Colonic mucosa (tissue), 4 donors: ENCODE data around the gene ABLIM2. TPM values are rescaled to one million over a fixed set of nuclear protein-coding genes. Genes with fewer than 3 reads are reported as not detected.

Experiments used
- DNase-seq: peaks from one replicate; pipeline ENCODE4 v3.0.0-alpha.2; 2020
- H3K27ac ChIP-seq: fragments of 200-600 bp; one replicate; pipeline ENCODE4 v1.8.0; 2021
- H3K27me3 ChIP-seq: fragments of 200-600 bp; one replicate; pipeline ENCODE4 v1.8.0; 2021
- H3K36me3 ChIP-seq: fragments of 200-600 bp; one replicate; pipeline ENCODE4 v1.8.0; 2021
- H3K4me1 ChIP-seq: fragments of 200-600 bp; one replicate; pipeline ENCODE4 v1.8.0; 2021; ENCODE audit warnings: mild to moderate bottlenecking
- H3K4me3 ChIP-seq: fragments of 200-600 bp; one replicate; pipeline ENCODE4 v1.8.0; 2021
- H3K9ac ChIP-seq, 2 donors: one replicate each; pipeline ENCODE4 v1.7.0; 2013; ENCODE audit warnings: control low read depth in 2 of 2, low read depth in 2 of 2, low read length in 2 of 2
- H3K9me3 ChIP-seq: fragments of 200-600 bp; one replicate; pipeline ENCODE4 v1.8.0; 2021
- intact Hi-C: fragments of 100-400 bp; cut with DNase I; formaldehyde crosslinking; loops from one replicate; pipeline ENCODE4 v1.14.1; 2022
- total RNA-seq, 2 donors: library from RNA; stranded (reverse); fragmentation: NEBNext Ultra II Directional in 1 of 2; extraction: Animal tissue kit (Norgen Biotek cat#: 25700) in 1 of 2; gene quantifications; one replicate each; pipeline ENCODE4 v1.2.1, GENCODE V29; 2021
- TF ChIP-seq, protein P1 (sequence below): fragments of 200-600 bp; IDR thresholded peaks from one replicate; pipeline ENCODE4 v1.8.0; 2022; ENCODE audit warnings: antibody characterized with exemption, mild to moderate bottlenecking
- donor health status: healthy.
- donor health status: DM: no; HTN: no; CAD: no.
- donor health status: DM: no; HTN: no; CAD: no.

ABLIM2 gene
- total RNA-seq, 2 donors from 2014 or later, result 11.1 to 11.5 TPM

GRCh38 chr4:8097141-8097541 lies 61.5 kb downstream of the ABLIM2 start:
- Histone ChIP-seq H3K36me3 (no peaks in the 10 kb centered on the region), H3K27me3 (no peaks in the 10 kb centered on the region), H3K9me3 (no peaks in the 10 kb centered on the region), H3K4me1 (no peaks in the 10 kb centered on the region), H3K4me3 (no peak overlapping the region), H3K9ac (no peak overlapping the region), H3K27ac (no peak overlapping the region)
- intact Hi-C loops, result no loop called here
- TF ChIP-seq, protein P1, sequence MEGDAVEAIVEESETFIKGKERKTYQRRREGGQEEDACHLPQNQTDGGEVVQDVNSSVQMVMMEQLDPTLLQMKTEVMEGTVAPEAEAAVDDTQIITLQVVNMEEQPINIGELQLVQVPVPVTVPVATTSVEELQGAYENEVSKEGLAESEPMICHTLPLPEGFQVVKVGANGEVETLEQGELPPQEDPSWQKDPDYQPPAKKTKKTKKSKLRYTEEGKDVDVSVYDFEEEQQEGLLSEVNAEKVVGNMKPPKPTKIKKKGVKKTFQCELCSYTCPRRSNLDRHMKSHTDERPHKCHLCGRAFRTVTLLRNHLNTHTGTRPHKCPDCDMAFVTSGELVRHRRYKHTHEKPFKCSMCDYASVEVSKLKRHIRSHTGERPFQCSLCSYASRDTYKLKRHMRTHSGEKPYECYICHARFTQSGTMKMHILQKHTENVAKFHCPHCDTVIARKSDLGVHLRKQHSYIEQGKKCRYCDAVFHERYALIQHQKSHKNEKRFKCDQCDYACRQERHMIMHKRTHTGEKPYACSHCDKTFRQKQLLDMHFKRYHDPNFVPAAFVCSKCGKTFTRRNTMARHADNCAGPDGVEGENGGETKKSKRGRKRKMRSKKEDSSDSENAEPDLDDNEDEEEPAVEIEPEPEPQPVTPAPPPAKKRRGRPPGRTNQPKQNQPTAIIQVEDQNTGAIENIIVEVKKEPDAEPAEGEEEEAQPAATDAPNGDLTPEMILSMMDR, result no peak
- no peak for DNase-seq

- Histone ChIP-seq H3K27me3 (no peaks in the 10 kb centered on the region), H3K9ac (no peak overlapping the region), H3K27ac (no peak overlapping the region), H3K4me1 (no peaks in the 10 kb centered on the region), H3K9me3 (no peaks in the 10 kb centered on the region), H3K36me3 (no peaks in the 10 kb centered on the region), H3K4me3 (no peak overlapping the region)
- no peak for DNase-seq
- TF ChIP-seq, protein P1, result no peak
- intact Hi-C loops, result no loop called here
These were observed 61.9 kb downstream of the ABLIM2 start for GRCh38 chr4:8096690-8097061.

GRCh38 chr4:8095956-8096689 lies 62.5 kb downstream of the ABLIM2 start:
- no peaks in the 10 kb centered on the region for H3K27me3 ChIP-seq
- intact Hi-C loops, result no loop called here
- TF ChIP-seq, protein P1, result no peak
- DNase-seq, result no peak
- no peak overlapping the region for H3K4me3 ChIP-seq
- H3K9me3 ChIP-seq, result no peaks in the 10 kb centered on the region
- no peak overlapping the region for H3K27ac ChIP-seq
- H3K4me1 ChIP-seq, result no peaks in the 10 kb centered on the region
- H3K36me3 ChIP-seq, result no peaks in the 10 kb centered on the region
- no peak overlapping the region for H3K9ac ChIP-seq

GRCh38 chr4:8093587-8094274 lies 64.9 kb downstream of the ABLIM2 start:
- H3K4me3 ChIP-seq, result no peak overlapping the region

GRCh38 chr4:8092282-8092681 lies 66.3 kb downstream of the ABLIM2 start:
- no peaks in the 10 kb centered on the region for H3K27me3 ChIP-seq
- H3K9me3 ChIP-seq, result no peaks in the 10 kb centered on the region
- no peaks in the 10 kb centered on the region for H3K36me3 ChIP-seq
- H3K4me1 ChIP-seq, result no peaks in the 10 kb centered on the region
- no peak for DNase-seq
- H3K4me3 ChIP-seq, result no peak overlapping the region
- intact Hi-C loops, result no loop called here
- H3K9ac ChIP-seq, result no peak overlapping the region
- TF ChIP-seq, protein P1, result no peak
- no peak overlapping the region for H3K27ac ChIP-seq

More at GRCh38 chr4:8093587-8094274, 64.9 kb downstream of the ABLIM2 start:
- TF ChIP-seq, protein P1, result no peak
- H3K36me3 ChIP-seq, result no peaks in the 10 kb centered on the region
- intact Hi-C loops, result no loop called here
- no peak overlapping the region for H3K9ac ChIP-seq
- H3K27ac ChIP-seq, result no peak overlapping the region
- no peaks in the 10 kb centered on the region for H3K27me3 ChIP-seq
- DNase-seq, result no peak
- no peaks in the 10 kb centered on the region for H3K4me1 ChIP-seq
- no peaks in the 10 kb centered on the region for H3K9me3 ChIP-seq
